H1 (cell line): ENCODE measurements around the gene ARHGAP25. TPM values are rescaled to one million over a fixed set of nuclear protein-coding genes. Genes with fewer than 3 reads are reported as not detected.
A peak's percentile ranks its signal among the peaks of the same experiment; 100 is the strongest.

Experiments used
- CTCF ChIA-PET: fragments of 300-600 bp; sonication (Branson Sonifier 250); formaldehyde crosslinking; loops from one replicate; lab custom pipeline; 2021; ENCODE audit not compliant: partially characterized antibody; lab: Charles Lee
- POLR2A ChIA-PET: fragments of 300-600 bp; sonication (Branson Sonifier 250); formaldehyde crosslinking; loops from one replicate; lab custom pipeline; 2021; ENCODE audit warnings: inconsistent platforms; ENCODE audit not compliant: partially characterized antibody; lab: Charles Lee
- DNase-seq, 2 experiments: peaks; one replicate each; pipeline versions ENCODE4 v3.0.0 to v3.0.0-alpha.2; 2010 to 2022; ENCODE audit warnings: low spot score in 2 of 2, low read depth in 1 of 2, mixed read lengths in 1 of 2
- FAIRE-seq: peaks from 2 replicates; lab custom pipeline; 2011; peaks lifted over from hg19 to GRCh38; lab: Jason Lieb, UNC
- H2AFZ ChIP-seq: 2 replicates; pipeline ENCODE4 v1.8.1; 2012; ENCODE audit warnings: low read length, inconsistent platforms
- H2AK5ac ChIP-seq: 2 replicates; pipeline ENCODE4 v1.6.1; 2013; ENCODE audit warnings: low read depth, low read length
- H2BK120ac ChIP-seq: replicated peaks from 2 replicates; pipeline ENCODE3; 2013; ENCODE audit warnings: low read depth, low read length, inconsistent platforms
- H2BK12ac ChIP-seq: 2 replicates; pipeline ENCODE4 v1.6.1; 2013; ENCODE audit warnings: low read depth, low read length
- H2BK15ac ChIP-seq: 2 replicates; pipeline ENCODE4 v1.6.1; 2013; ENCODE audit warnings: low read length
- H2BK20ac ChIP-seq: 2 replicates; pipeline ENCODE4 v1.6.1; 2013; ENCODE audit warnings: low read length
- H2BK5ac ChIP-seq: 2 replicates; pipeline ENCODE4 v1.6.1; 2013; ENCODE audit warnings: low read depth, low read length
- H3K14ac ChIP-seq: 2 replicates; pipeline ENCODE4 v1.6.1; 2013; ENCODE audit warnings: inconsistent platforms; ENCODE audit not compliant: insufficient read length
- H3K18ac ChIP-seq: 2 replicates; pipeline ENCODE4 v1.6.1; 2013; ENCODE audit warnings: low read length; ENCODE audit errors: extremely low read depth
- H3K23ac ChIP-seq: 2 replicates; pipeline ENCODE4 v1.6.1; 2013; ENCODE audit warnings: inconsistent platforms; ENCODE audit not compliant: insufficient read length
- H3K23me2 ChIP-seq: 2 replicates; pipeline ENCODE4 v1.6.1; 2013; ENCODE audit warnings: low read depth, low read length
- H3K27ac ChIP-seq: 2 replicates; pipeline ENCODE4 v1.6.1; 2011; ENCODE audit warnings: low read depth, low read length, inconsistent platforms
- H3K27me3 ChIP-seq, 4 experiments: replicated peaks in 1 of 4; 1 replicate in 1 of 4; 2 replicates in 3 of 4; pipeline versions ENCODE4 v1.6.1 to v1.8.1; 2011 to 2013; ENCODE audit warnings: low read length in 3 of 4, mild to moderate bottlenecking in 3 of 4, inconsistent platforms in 2 of 4, mixed read lengths in 2 of 4, moderate library complexity in 1 of 4; ENCODE audit not compliant: control insufficient read depth in 3 of 4, insufficient read depth in 3 of 4; ENCODE audit errors: extremely low read depth in 1 of 4
- H3K36me3 ChIP-seq, 4 experiments: 2 replicates each; pipeline versions ENCODE4 v1.6.1 to v1.8.1; 2011 to 2013; ENCODE audit warnings: mild to moderate bottlenecking in 4 of 4, low read length in 3 of 4, moderate library complexity in 2 of 4, control low read depth in 1 of 4, inconsistent platforms in 1 of 4; ENCODE audit not compliant: insufficient read depth in 4 of 4, control insufficient read depth in 2 of 4
- H3K4ac ChIP-seq: replicated peaks from 2 replicates; pipeline ENCODE3; 2013; ENCODE audit warnings: low read length, low read depth, mixed read lengths, inconsistent platforms; ENCODE audit not compliant: insufficient read length
- H3K4me1 ChIP-seq, 4 experiments: replicated peaks in 1 of 4; 1 replicate in 1 of 4; 2 replicates in 3 of 4; pipeline versions ENCODE4 v1.6.1 to v1.8.1; 2011 to 2013; ENCODE audit warnings: low read length in 3 of 4, inconsistent platforms in 2 of 4, mixed read lengths in 1 of 4; ENCODE audit not compliant: insufficient read depth in 4 of 4, control insufficient read depth in 3 of 4
- H3K4me2 ChIP-seq, 2 experiments: 2 replicates each; pipeline versions ENCODE4 v1.6.1 to v1.8.1; 2011 to 2013; ENCODE audit warnings: low read depth in 2 of 2, low read length in 2 of 2, control low read depth in 1 of 2, inconsistent platforms in 1 of 2, mild to moderate bottlenecking in 1 of 2; ENCODE audit not compliant: insufficient read depth in 1 of 2
- H3K4me3 ChIP-seq, 4 experiments: fragments of 200-600, 300-600 bp in 1 of 4; sonication (generic), shearing (Covaris generic), sonication (Bioruptor Twin) in 1 of 4; 2 replicates each; pipeline versions ENCODE4 v1.5.1 to v1.8.1; 2011 to 2016; ENCODE audit warnings: low read length in 4 of 4, low read depth in 3 of 4, control low read depth in 2 of 4, inconsistent platforms in 2 of 4, mild to moderate bottlenecking in 2 of 4, mixed read lengths in 1 of 4, moderate library complexity in 1 of 4; ENCODE audit not compliant: insufficient read depth in 2 of 4; ENCODE audit errors: extremely low read depth in 1 of 4
- H3K56ac ChIP-seq: replicated peaks from 2 replicates; pipeline ENCODE3; 2013; ENCODE audit warnings: low read depth, mild to moderate bottlenecking, mixed read lengths, low read length, inconsistent platforms; ENCODE audit not compliant: insufficient read length
- H3K79me1 ChIP-seq: 2 replicates; pipeline ENCODE4 v1.6.1; 2013; ENCODE audit warnings: low read depth, low read length, control low read depth
- H3K79me2 ChIP-seq, 2 experiments: 2 replicates each; pipeline versions ENCODE4 v1.6.1 to v1.8.1; 2012 to 2013; ENCODE audit warnings: low read length in 2 of 2, mild to moderate bottlenecking in 2 of 2, inconsistent platforms in 1 of 2; ENCODE audit not compliant: insufficient read depth in 2 of 2, control insufficient read depth in 1 of 2
- H3K9ac ChIP-seq, 4 experiments: replicated peaks in 1 of 4; 1 replicate in 1 of 4; 2 replicates in 3 of 4; pipeline versions ENCODE4 v1.6.1 to v1.8.1; 2011 to 2013; ENCODE audit warnings: low read depth in 3 of 4, low read length in 3 of 4, control low read depth in 2 of 4, mild to moderate bottlenecking in 2 of 4, moderate library complexity in 2 of 4, inconsistent platforms in 1 of 4; ENCODE audit errors: extremely low read depth in 1 of 4
- H3K9me3 ChIP-seq, 2 experiments: 2 replicates each; pipeline versions ENCODE4 v1.6.1 to v1.8.1; 2012 to 2013; ENCODE audit warnings: mild to moderate bottlenecking in 2 of 2, moderate library complexity in 2 of 2, control low read depth in 1 of 2, inconsistent platforms in 1 of 2, low read depth in 1 of 2, low read length in 1 of 2, mixed read lengths in 1 of 2; ENCODE audit not compliant: insufficient read depth in 2 of 2
- H4K20me1 ChIP-seq, 2 experiments: replicated peaks in 1 of 2; 2 replicates each; pipeline versions ENCODE3 to v1.8.1; 2011 to 2013; ENCODE audit warnings: inconsistent platforms in 2 of 2, low read length in 2 of 2, mild to moderate bottlenecking in 1 of 2; ENCODE audit not compliant: insufficient read depth in 2 of 2, control insufficient read depth in 1 of 2
- H4K5ac ChIP-seq: 2 replicates; pipeline ENCODE4 v1.6.1; 2013; ENCODE audit warnings: low read length, low read depth, mixed read lengths, inconsistent platforms; ENCODE audit not compliant: insufficient read length
- H4K8ac ChIP-seq: 2 replicates; pipeline ENCODE4 v1.8.0; 2013; ENCODE audit warnings: mild to moderate bottlenecking, moderate library complexity, low read length, inconsistent platforms; ENCODE audit not compliant: insufficient read depth; ENCODE audit errors: extremely low read depth
- H4K91ac ChIP-seq: replicated peaks from 2 replicates; pipeline ENCODE3; 2013; ENCODE audit warnings: low read length, mixed read lengths, inconsistent platforms; ENCODE audit not compliant: insufficient read length
- CBX5 ChIP-seq: fragments of 300-800, 300-1000 bp; sonication (generic); IDR thresholded peaks from 2 replicates; pipeline ENCODE4 v1.7.1; 2016; ENCODE audit warnings: antibody characterized with exemption, low read length, low read depth
- GTF2F1 ChIP-seq: IDR thresholded peaks from 2 replicates; pipeline ENCODE4 v1.6.1; 2012; ENCODE audit warnings: low read depth, low read length, improper control_type of control experiment, borderline replicate concordance
- JUND ChIP-seq: IDR thresholded peaks from 2 replicates; pipeline ENCODE4 v1.6.1; 2011; ENCODE audit warnings: mild to moderate bottlenecking, improper control_type of control experiment, low read length
- KDM5A ChIP-seq: fragments of 200-600 bp; IDR thresholded peaks from 2 replicates; pipeline ENCODE4 v1.7.1; 2012; ENCODE audit warnings: mild to moderate bottlenecking, low read length, inconsistent platforms, mixed read lengths
- MAFK ChIP-seq: IDR thresholded peaks from 2 replicates; pipeline ENCODE4 v1.6.1; 2012; ENCODE audit warnings: low read depth, mild to moderate bottlenecking, improper control_type of control experiment, low read length
- SIN3A ChIP-seq, 2 experiments: IDR thresholded peaks in 1 of 2; conservative IDR thresholded peaks in 1 of 2; 2 replicates each; pipeline ENCODE4 v1.6.1; 2011 to 2012; ENCODE audit warnings: low read length in 2 of 2, improper control_type of control experiment in 1 of 2, low read depth in 1 of 2, mild to moderate bottlenecking in 1 of 2
- USF2 ChIP-seq: IDR thresholded peaks from 2 replicates; pipeline ENCODE4 v1.6.1; 2011; ENCODE audit warnings: low read length, improper control_type of control experiment
- WGBS, 2 experiments: shearing (Covaris generic) in 1 of 2; methylation state at CpG; one replicate each; pipeline versions ENCODE4 v1.1.6 to v1.1.7; 2013 to 2015; ENCODE audit warnings: low lambda C conversion rate in 2 of 2, mixed read lengths in 2 of 2, inconsistent platforms in 1 of 2, low coverage in 1 of 2, missing lambda C conversion rate in 1 of 2; ENCODE audit not compliant: insufficient replicate concordance in 2 of 2, insufficient coverage in 1 of 2, insufficient read length in 1 of 2; ENCODE audit errors: extremely low coverage in 1 of 2, missing lambda C conversion rate in 1 of 2; 5-methylcytosine and 5-hydroxymethylcytosine counted together
- polyA plus RNA-seq, 7 experiments: library from polyadenylated mRNA; depleted of rRNA in 3 of 7; stranded (reverse) in 5 of 7; unstranded in 2 of 7; fragments of >200 nt in 5 of 7; fragments of 200-250 nt in 2 of 7; gene quantifications; 1 replicate in 5 of 7; 2 replicates in 1 of 7; 4 replicates in 1 of 7; pipeline versions ENCODE4 v1.2.1 to v1.2.3, GENCODE V29; 2011 to 2013; ENCODE audit warnings: missing spikeins in 2 of 7, mixed read lengths in 2 of 7
- total RNA-seq: library from RNA; stranded (reverse); fragmentation: NEBNext Ultra II Directional; extraction: Animal tissue kit (Norgen Biotek cat#: 25700); gene quantifications from 2 replicates; pipeline ENCODE4 v1.2.1, GENCODE V29; 2021

Gene ARHGAP25
- total and polyA plus RNA-seq, 2 of the 8 experiments (the other 6 are each of a cell fraction or from before 2014, with no cell fraction given) = 1.00 to 1.2 TPM

GRCh38 chr2:68695971-68696370 is 38.6 kb upstream of the ARHGAP25 start:
- 86% methylated on average over 4 of the region's 4 CpGs; no CpG with 5 or more reads in 1 of the 2 experiments for WGBS, 2 experiments
- Histone ChIP-seq H3K27ac (no peak overlapping the region; the same call in 1 of the 2 replicates), H3K27me3 (no peaks in the 10 kb centered on the region), H3K18ac (peak overlapping the region; percentile 26; the same call in 1 of the 2 replicates), H4K8ac (no peak overlapping the region), H2BK12ac (no peak overlapping the region), H3K9me3 (peaks cover 7 to 17% of the 10 kb centered on the region in 2 experiments; a peak in 2 of 4 replicates), H3K79me1 (no peaks in the 10 kb centered on the region), H2BK15ac (no peak overlapping the region), H2AFZ (no peak overlapping the region), H4K20me1 (no peaks in the 10 kb centered on the region), H3K36me3 (no peaks in the 10 kb centered on the region; a peak in 3 of 8 replicates), H3K4me1 (peaks cover 0 to 6% (median 2%) of the 10 kb centered on the region in 4 experiments; a peak in 2 of 7 replicates), H3K14ac (no peak overlapping the region), H4K91ac (peak overlapping the region; percentile 56), H3K23ac (no peak overlapping the region), H2BK20ac (no peak overlapping the region), H2BK120ac (peak overlapping the region; percentile 89), H3K4me3 (peak overlapping the region in 1 of 4 experiments; percentile 19; a peak in 1 of 8 replicates), H3K4me2 (peak overlapping the region in 1 of 2 experiments; percentile 21; a peak in 1 of 4 replicates), H3K56ac (no peak overlapping the region), H3K9ac (no peak overlapping the region), H2AK5ac (no peak overlapping the region), H2BK5ac (peak overlapping the region; percentile 86; the same call in 1 of the 2 replicates), H4K5ac (peak overlapping the region; percentile 23), H3K23me2 (no peaks in the 10 kb centered on the region), H3K79me2 (no peaks in the 10 kb centered on the region), H3K4ac (peak overlapping the region; percentile 15)
- no peak for DNase-seq
- CTCF ChIA-PET = interaction anchor here (1.2 to 1.5 kb wide), 2 partner anchors 12 to 13 kb away, joined by 3 to 9 read pairs; no protein-coding TSS in a partner anchor
- FAIRE-seq = no peak
- POLR2A ChIA-PET = no interaction called here
- TF ChIP-seq MAFK = no peak
- no peak for TF ChIP-seq GTF2F1
- no peak for TF ChIP-seq SIN3A (conservative IDR thresholded peaks at IDR 0.05 in 1 of 2, IDR thresholded peaks at IDR 0.05 in 1 of 2; ENCODE audit: low read depth in 1 of 2, low read length in 2 of 2)
- TF ChIP-seq CBX5 = no peak
- TF ChIP-seq JUND = no peak
- no peak for TF ChIP-seq USF2
- no peak for TF ChIP-seq KDM5A
